T-helper 17 cell (primary cell): ENCODE measurements around the gene GRIN2D. TPM values are rescaled to one million over a fixed set of nuclear protein-coding genes. Genes with fewer than 3 reads are reported as not detected.

ENCODE experiments used
- total RNA-seq, 4 donors: library from RNA in 2 of 4; stranded (reverse) in 2 of 4; gene quantifications; one replicate each; pipeline ENCODE4 v1.2.3 and lab custom pipeline; 2022 to 2026

Gene GRIN2D
- total RNA-seq, 2 donors from 2014 or later, result 0.08 to 0.17 TPM

Other genes starting within 250 kb of the GRIN2D start
- gene LIG1, start 223.3 kb upstream of the GRIN2D start, total RNA-seq, result 10 to 100 TPM; 47.1 to 58.0 TPM
- gene ZSWIM9, start 223.0 kb upstream of the GRIN2D start, total RNA-seq, result 1 to 10 TPM; 4.0 to 4.8 TPM
- 100 to 1,000 TPM; 127 to 164 TPM for gene CARD8, start 137.8 kb upstream of the GRIN2D start, total RNA-seq
- not detected for gene ZNF114, start 123.6 kb upstream of the GRIN2D start, total RNA-seq
- gene EMP3, start 68.1 kb upstream of the GRIN2D start, total RNA-seq, result 100 to 1,000 TPM; 286 to 374 TPM
- gene TMEM143, start 29.7 kb upstream of the GRIN2D start, total RNA-seq, result 1 to 10 TPM; 7.9 to 8.8 TPM
- gene SYNGR4, start 29.3 kb upstream of the GRIN2D start, total RNA-seq, result not detected
- 10 to 100 TPM; 34.0 to 41.3 TPM for gene KDELR1, start 2.1 kb upstream of the GRIN2D start, total RNA-seq
- gene GRWD1, start 52.3 kb downstream of the GRIN2D start, total RNA-seq, result 10 to 100 TPM; 32.5 TPM
- 1 to 10 TPM; 1.7 to 2.5 TPM for gene KCNJ14, start 61.9 kb downstream of the GRIN2D start, total RNA-seq
- gene CYTH2, start 75.7 kb downstream of the GRIN2D start, total RNA-seq, result 10 to 100 TPM; 42.3 to 53.4 TPM
- gene LMTK3, start 118.2 kb downstream of the GRIN2D start, total RNA-seq, result 10 to 100 TPM; 11.5 to 18.4 TPM
- gene SULT2B1, start 158.5 kb downstream of the GRIN2D start, total RNA-seq, result not detected
- gene SPACA4, start 213.1 kb downstream of the GRIN2D start, total RNA-seq, result not detected
- gene FAM83E, start 221.4 kb downstream of the GRIN2D start, total RNA-seq, result 1 to 10 TPM; 3.1 to 3.6 TPM
- gene RPL18, start 225.5 kb downstream of the GRIN2D start, total RNA-seq, result 1,000 to 10,000 TPM; 2,478 to 2,506 TPM
- gene SPHK2, start 225.8 kb downstream of the GRIN2D start, total RNA-seq, result 10 to 100 TPM; 11.9 to 12.6 TPM
- 10 to 100 TPM; 29.7 to 38.2 TPM for gene DBP, start 243.7 kb downstream of the GRIN2D start, total RNA-seq